Trophoblast cell (in vitro differentiated cells and primary cell): ENCODE data around the gene SHPK.

Experiments used
- DNase-seq, 2 donors: peaks; one replicate each; pipeline ENCODE4 v3.0.0-alpha.2; 2016
- H2AFZ ChIP-seq: 2 replicates; pipeline ENCODE4 v1.6.1; 2013; ENCODE audit warnings: low read length, moderate library complexity, mild to moderate bottlenecking; ENCODE audit not compliant: insufficient read depth, poor library complexity
- H2AK5ac ChIP-seq: 2 replicates; pipeline ENCODE4 v1.6.1; 2013; ENCODE audit warnings: mild to moderate bottlenecking, low read length
- H2BK120ac ChIP-seq: 2 replicates; pipeline ENCODE4 v1.6.1; 2013; ENCODE audit warnings: low read length, mild to moderate bottlenecking, moderate library complexity; ENCODE audit not compliant: insufficient read depth, poor library complexity
- H2BK12ac ChIP-seq: 2 replicates; pipeline ENCODE4 v1.6.1; 2013; ENCODE audit warnings: mild to moderate bottlenecking, low read length, moderate library complexity
- H2BK5ac ChIP-seq: 2 replicates; pipeline ENCODE4 v1.6.1; 2013; ENCODE audit warnings: low read length, low read depth, moderate library complexity, mild to moderate bottlenecking; ENCODE audit not compliant: poor library complexity
- H3K14ac ChIP-seq: 2 replicates; pipeline ENCODE4 v1.6.1; 2013; ENCODE audit warnings: mild to moderate bottlenecking, low read length
- H3K18ac ChIP-seq: 2 replicates; pipeline ENCODE4 v1.6.1; 2013; ENCODE audit warnings: mild to moderate bottlenecking, low read length
- H3K23ac ChIP-seq: 2 replicates; pipeline ENCODE4 v1.6.1; 2013; ENCODE audit warnings: low read length
- H3K27ac ChIP-seq: 2 replicates; pipeline ENCODE4 v1.5.1; 2013; ENCODE audit warnings: low read depth, mild to moderate bottlenecking, inconsistent platforms, low read length, moderate library complexity
- H3K27me3 ChIP-seq: 2 replicates; pipeline ENCODE4 v1.6.1; 2013; ENCODE audit warnings: inconsistent platforms, mild to moderate bottlenecking, low read length, moderate library complexity; ENCODE audit not compliant: insufficient read depth
- H3K36me3 ChIP-seq, 2 experiments: 1 replicate in 1 of 2; 2 replicates in 1 of 2; pipeline ENCODE4 v1.6.1; 2013; ENCODE audit warnings: low read length in 2 of 2, mild to moderate bottlenecking in 2 of 2, moderate library complexity in 1 of 2; ENCODE audit not compliant: insufficient read depth in 2 of 2, control insufficient read depth in 1 of 2
- H3K4ac ChIP-seq: 2 replicates; pipeline ENCODE4 v1.6.1; 2013; ENCODE audit warnings: low read depth, mild to moderate bottlenecking, low read length, moderate library complexity
- H3K4me1 ChIP-seq, 2 experiments: 1 replicate in 1 of 2; 2 replicates in 1 of 2; pipeline ENCODE4 v1.6.1; 2013; ENCODE audit warnings: low read length in 2 of 2, mild to moderate bottlenecking in 2 of 2, moderate library complexity in 1 of 2; ENCODE audit not compliant: insufficient read depth in 2 of 2, control insufficient read depth in 1 of 2
- H3K4me2 ChIP-seq: 2 replicates; pipeline ENCODE4 v1.6.1; 2013; ENCODE audit warnings: inconsistent platforms, mild to moderate bottlenecking, low read length, moderate library complexity
- H3K4me3 ChIP-seq: 2 replicates; pipeline ENCODE4 v1.5.1; 2013; ENCODE audit warnings: mild to moderate bottlenecking, low read depth, low read length, inconsistent platforms
- H3K79me1 ChIP-seq: one replicate; pipeline ENCODE4 v1.6.1; 2013; ENCODE audit warnings: low read length
- H3K79me2 ChIP-seq: 2 replicates; pipeline ENCODE4 v1.6.1; 2013; ENCODE audit warnings: low read length, mild to moderate bottlenecking; ENCODE audit not compliant: control insufficient read depth, insufficient read depth, poor library complexity
- H3K9ac ChIP-seq: 2 replicates; pipeline ENCODE4 v1.6.1; 2013; ENCODE audit warnings: mild to moderate bottlenecking, low read length
- H3K9me3 ChIP-seq: 2 replicates; pipeline ENCODE4 v1.6.1; 2013; ENCODE audit warnings: low read depth, mild to moderate bottlenecking, control low read depth, inconsistent platforms, low read length; ENCODE audit not compliant: insufficient read depth
- H4K12ac ChIP-seq: 2 replicates; pipeline ENCODE4 v1.6.1; 2013; ENCODE audit warnings: low read depth, mild to moderate bottlenecking, low read length, moderate library complexity
- H4K8ac ChIP-seq: 2 replicates; pipeline ENCODE4 v1.6.1; 2013; ENCODE audit warnings: low read depth, mild to moderate bottlenecking, low read length, moderate library complexity
- H4K91ac ChIP-seq: one replicate; pipeline ENCODE4 v1.6.1; 2013; ENCODE audit warnings: low read depth, mild to moderate bottlenecking, low read length, moderate library complexity
- WGBS: extraction: QIAGEN DNeasy Blood & Tissue Kit; methylation state at CpG from one replicate; pipeline ENCODE4 v1.1.7; 2013; ENCODE audit warnings: missing lambda C conversion rate; ENCODE audit not compliant: insufficient read length, insufficient coverage; ENCODE audit errors: extremely low coverage; 5-methylcytosine and 5-hydroxymethylcytosine counted together

The SHPK gene

DNA sequence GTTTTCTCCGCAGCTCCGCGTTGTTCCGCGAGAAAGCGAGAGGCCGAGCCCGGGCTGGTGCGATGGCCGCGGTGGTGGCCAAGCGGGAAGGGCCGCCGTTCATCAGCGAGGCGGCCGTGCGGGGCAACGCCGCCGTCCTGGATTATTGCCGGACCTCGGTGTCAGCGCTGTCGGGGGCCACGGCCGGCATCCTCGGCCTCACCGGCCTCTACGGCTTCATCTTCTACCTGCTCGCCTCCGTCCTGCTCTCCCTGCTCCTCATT is 33.0 kb upstream of the SHPK start:
- no CpG with 5 or more reads among the region's 32 CpGs for WGBS

DNA sequence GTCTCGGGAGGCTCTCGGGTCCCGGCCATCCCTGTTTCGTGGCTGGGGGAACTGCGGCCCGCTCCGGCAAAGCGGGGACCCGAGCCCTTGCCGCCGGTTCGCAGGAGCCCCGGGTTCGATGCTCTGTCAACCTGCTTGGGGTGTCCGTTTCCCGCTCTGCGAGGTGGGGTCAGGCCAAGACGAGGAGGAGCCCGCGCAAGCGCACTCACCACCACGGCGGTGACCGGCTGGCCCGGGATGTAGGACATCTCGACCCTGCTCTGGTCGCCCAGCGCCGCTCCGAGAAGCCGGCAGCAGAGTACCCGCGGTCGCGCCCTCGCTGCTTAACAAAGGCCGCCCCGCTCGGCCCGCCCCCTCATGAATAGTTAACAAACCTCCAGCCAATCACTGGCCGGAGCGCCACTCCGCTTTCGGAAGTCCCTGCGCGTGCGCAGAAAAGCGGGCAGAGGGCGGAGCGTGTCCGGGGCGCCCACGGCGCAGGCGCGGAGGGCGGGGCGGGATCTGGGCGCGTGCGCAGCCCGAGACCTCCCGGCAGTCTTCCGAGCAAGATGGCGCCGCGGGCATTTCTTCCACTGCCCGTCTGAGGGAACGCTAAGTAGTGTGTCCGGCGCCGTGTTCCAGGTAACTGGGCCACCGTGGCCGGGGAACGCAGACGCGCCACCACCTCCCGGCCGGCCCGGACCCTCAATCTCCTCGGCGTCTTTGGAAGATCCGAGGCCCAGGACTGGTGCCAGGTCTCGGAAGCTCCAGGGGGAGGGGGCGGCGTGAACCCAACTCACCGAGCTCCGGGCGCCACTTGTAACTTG is 32.4 kb upstream of the SHPK start, which contains the start of the genes EMC6 and TAX1BP3:
Gene EMC6 (plus strand): TSS at position 534 of the 806 bp plus-strand sequence. CDS start 335 bp downstream, outside the sequence.
Gene TAX1BP3 (minus strand): TSS at position 300 of the 806 bp plus-strand sequence. CDS start 52 bp downstream, at position 248.
- Histone ChIP-seq H3K27me3 (no peaks in the 10 kb centered on the region), H3K79me1 (peaks cover 15% of the 10 kb centered on the region), H3K4me3 (peak within 1 kb of the TSS; percentile 97), H3K9me3 (no peaks in the 10 kb centered on the region), H2AFZ (peak within 1 kb of the TSS; percentile 95), H2BK5ac (peak within 1 kb of the TSS; percentile 100), H4K12ac (peak within 1 kb of the TSS; percentile 97), H3K18ac (peak within 1 kb of the TSS; percentile 100), H3K9ac (peak within 1 kb of the TSS; percentile 92), H3K23ac (no peak within 1 kb of the TSS), H4K8ac (peak within 1 kb of the TSS; percentile 99), H3K14ac (peak within 1 kb of the TSS; percentile 100), H4K91ac (peak within 1 kb of the TSS; percentile 100), H2BK12ac (peak within 1 kb of the TSS; percentile 63), H2AK5ac (peak within 1 kb of the TSS; percentile 99), H2BK120ac (peak within 1 kb of the TSS; percentile 100), H3K4me2 (peak within 1 kb of the TSS; percentile 78), H3K27ac (peak within 1 kb of the TSS; percentile 100), H3K4ac (peak within 1 kb of the TSS; percentile 98), H3K79me2 (peaks cover 23% of the 10 kb centered on the region), H3K4me1 (peaks cover 7 to 15% of the 10 kb centered on the region in 2 experiments), H3K36me3 (peaks cover 26 to 27% of the 10 kb centered on the region in 2 experiments)
- peak; percentile 99 to 100 for DNase-seq
- no CpG with 5 or more reads among the region's 89 CpGs for WGBS

More for the DNA sequence above, 33.0 kb upstream of the SHPK start:
- peak overlapping the region; percentile 85 for H2AFZ ChIP-seq
- peak overlapping the region; percentile 76 for H3K4me2 ChIP-seq
- H2AK5ac ChIP-seq, result peak overlapping the region; percentile 50
- peak overlapping the region; percentile 92 for H3K4ac ChIP-seq
- peak overlapping the region; percentile 76 for H3K18ac ChIP-seq
- peak overlapping the region; percentile 96 for H4K8ac ChIP-seq
- peaks cover 21 to 22% of the 10 kb centered on the region in 2 experiments for H3K36me3 ChIP-seq
- H3K79me1 ChIP-seq, result peaks cover 15% of the 10 kb centered on the region
- no peaks in the 10 kb centered on the region for H3K9me3 ChIP-seq
- H3K23ac ChIP-seq, result no peak overlapping the region
- peak overlapping the region; percentile 38 for H2BK5ac ChIP-seq
- H2BK12ac ChIP-seq, result no peak overlapping the region
- peak overlapping the region; percentile 91 for H4K12ac ChIP-seq
- peaks cover 23% of the 10 kb centered on the region for H3K79me2 ChIP-seq
- H4K91ac ChIP-seq, result peak overlapping the region; percentile 69
- peak overlapping the region; percentile 97 for H3K4me3 ChIP-seq
- H3K27ac ChIP-seq, result no peak overlapping the region
- H3K27me3 ChIP-seq, result no peaks in the 10 kb centered on the region
- peak overlapping the region; percentile 91 for H3K9ac ChIP-seq
- H3K14ac ChIP-seq, result peak overlapping the region; percentile 78
- H3K4me1 ChIP-seq, result peaks cover 7 to 15% of the 10 kb centered on the region in 2 experiments
- DNase-seq, result no peak
- peak overlapping the region; percentile 23 for H2BK120ac ChIP-seq

DNA sequence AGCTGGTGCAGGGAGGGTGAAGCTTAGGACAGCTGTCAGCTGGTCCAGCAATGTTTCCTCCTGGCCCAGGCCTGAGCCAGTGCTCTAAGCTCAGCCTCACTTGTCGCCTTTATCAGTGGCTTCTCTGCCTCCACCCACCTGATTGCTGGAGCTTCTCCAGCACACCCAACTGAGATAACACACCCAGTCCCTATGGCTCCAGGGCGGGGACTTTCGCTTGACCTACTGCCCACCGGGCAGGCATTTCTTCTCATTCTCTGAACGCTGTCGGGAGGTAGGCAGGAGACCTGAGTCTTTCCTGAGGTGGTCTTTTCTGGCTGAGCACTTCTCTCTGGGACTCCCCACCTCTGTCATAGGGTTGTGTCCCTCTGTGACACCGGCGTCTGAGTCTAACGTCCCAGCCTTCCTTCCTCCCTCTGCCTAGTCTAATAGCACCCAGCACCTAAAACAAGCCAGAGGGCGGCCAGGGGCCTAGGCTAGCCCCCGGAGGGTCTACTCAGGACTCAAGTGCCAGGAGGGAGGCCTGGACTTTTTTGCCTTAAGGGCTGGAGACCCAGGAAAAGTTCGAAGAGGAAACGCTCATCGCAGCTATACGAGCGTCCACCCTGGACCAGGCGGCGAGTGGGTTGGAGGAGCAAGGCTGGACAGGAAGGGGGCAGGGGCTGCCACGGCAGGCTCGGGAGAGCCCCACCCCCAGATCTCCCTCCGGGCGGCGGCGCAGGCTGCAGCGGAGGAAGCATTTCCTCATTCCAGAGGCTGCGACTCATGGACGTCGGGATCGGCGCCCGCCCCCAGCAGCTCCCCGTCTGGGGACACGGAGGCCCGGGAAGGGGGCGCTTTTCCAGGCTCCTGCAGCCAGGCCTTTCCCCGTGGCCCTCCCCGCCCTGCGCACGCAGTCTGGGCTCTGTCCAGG is 31.6 kb upstream of the SHPK start:
- Histone ChIP-seq H3K79me2 (peaks cover 23% of the 10 kb centered on the region), H3K18ac (peak overlapping the region; percentile 100), H3K23ac (no peak overlapping the region), H3K9me3 (no peaks in the 10 kb centered on the region), H4K91ac (peak overlapping the region; percentile 100), H3K9ac (peak overlapping the region; percentile 92), H3K27me3 (no peaks in the 10 kb centered on the region), H3K14ac (peak overlapping the region; percentile 100), H3K4me3 (peak overlapping the region; percentile 96), H2BK5ac (peak overlapping the region; percentile 100), H3K36me3 (peaks cover 32 to 33% of the 10 kb centered on the region in 2 experiments), H3K27ac (peak overlapping the region; percentile 100), H3K4me1 (peaks cover 7 to 15% of the 10 kb centered on the region in 2 experiments), H3K4ac (peak overlapping the region; percentile 98), H2AK5ac (peak overlapping the region; percentile 99), H2AFZ (peak overlapping the region; percentile 95), H3K79me1 (peaks cover 15% of the 10 kb centered on the region), H4K12ac (peak overlapping the region; percentile 97), H2BK120ac (peak overlapping the region; percentile 100), H2BK12ac (peak overlapping the region; percentile 63), H3K4me2 (peak overlapping the region; percentile 78), H4K8ac (peak overlapping the region; percentile 99)
- WGBS, result no CpG with 5 or more reads among the region's 39 CpGs
- DNase-seq, result peak; percentile 90 to 94

DNA sequence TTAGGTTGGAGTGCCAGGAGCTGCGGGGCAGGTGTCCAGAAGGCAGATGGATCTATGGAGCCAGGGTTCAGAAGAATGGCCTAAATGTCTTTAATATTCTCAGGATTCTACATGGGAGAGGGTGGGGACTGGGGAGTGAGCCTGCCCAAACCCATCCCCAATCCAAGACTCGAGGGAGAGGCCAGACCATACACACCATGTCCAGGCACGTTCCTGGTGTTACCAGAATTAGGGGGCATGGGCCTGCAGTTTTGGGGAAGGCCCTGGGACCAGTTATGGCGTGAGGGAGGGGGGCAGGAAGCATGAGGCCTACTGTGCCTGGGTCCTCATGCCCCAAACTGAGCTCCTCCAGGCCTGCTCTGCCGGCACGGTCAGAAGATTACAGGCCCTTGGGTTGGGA is 30.5 kb upstream of the SHPK start:
- DNase-seq, result no peak

More for the DNA sequence above, 30.5 kb upstream of the SHPK start:
- H2AK5ac ChIP-seq, result no peak overlapping the region
- no peak overlapping the region for H4K91ac ChIP-seq
- no CpG with 5 or more reads among the region's 6 CpGs for WGBS
- H3K14ac ChIP-seq, result peak overlapping the region; percentile 40
- H2BK120ac ChIP-seq, result no peak overlapping the region
- H2AFZ ChIP-seq, result peak overlapping the region; percentile 19
- H3K4me3 ChIP-seq, result no peak overlapping the region
- H3K9ac ChIP-seq, result peak overlapping the region; percentile 49
- H3K4me2 ChIP-seq, result peak overlapping the region; percentile 17
- H3K36me3 ChIP-seq, result peaks cover 38 to 40% of the 10 kb centered on the region in 2 experiments
- H3K23ac ChIP-seq, result no peak overlapping the region
- no peak overlapping the region for H4K8ac ChIP-seq
- peaks cover 7 to 15% of the 10 kb centered on the region in 2 experiments for H3K4me1 ChIP-seq
- H4K12ac ChIP-seq, result no peak overlapping the region
- H3K27me3 ChIP-seq, result no peaks in the 10 kb centered on the region
- peaks cover 15% of the 10 kb centered on the region for H3K79me1 ChIP-seq
- no peak overlapping the region for H2BK12ac ChIP-seq
- peaks cover 23% of the 10 kb centered on the region for H3K79me2 ChIP-seq
- H3K18ac ChIP-seq, result peak overlapping the region; percentile 89
- H3K9me3 ChIP-seq, result no peaks in the 10 kb centered on the region
- peak overlapping the region; percentile 1 for H2BK5ac ChIP-seq
- peak overlapping the region; percentile 77 for H3K4ac ChIP-seq
- no peak overlapping the region for H3K27ac ChIP-seq
